Loucy (cell line): ENCODE measurements around the gene CHRNA9.

ENCODE experiments used
- H2AFZ ChIP-seq: fragments of 200-600 bp; sonication (generic); 2 replicates; pipeline ENCODE4 v1.6.0; 2016; ENCODE audit warnings: antibody characterized with exemption, mild to moderate bottlenecking, low read length, moderate library complexity
- H3F3A ChIP-seq: fragments of 200-600 bp; 2 replicates; pipeline ENCODE4 v1.6.0; 2016; ENCODE audit warnings: antibody characterized with exemption, low read depth, mild to moderate bottlenecking
- H3K27me3 ChIP-seq: fragments of 200-600 bp; sonication (generic); 2 replicates; pipeline ENCODE4 v1.6.1; 2014; ENCODE audit warnings: low read length, mild to moderate bottlenecking; ENCODE audit not compliant: insufficient read depth, poor library complexity, severe bottlenecking
- H3K36me3 ChIP-seq: fragments of 200-600 bp; sonication (generic); 2 replicates; pipeline ENCODE4 v1.6.1; 2016; ENCODE audit warnings: low read length; ENCODE audit not compliant: insufficient read depth
- H3K4me1 ChIP-seq: fragments of 200-600 bp; sonication (generic); 2 replicates; pipeline ENCODE4 v1.5.1; 2014; ENCODE audit warnings: low read length, mild to moderate bottlenecking; ENCODE audit not compliant: insufficient read depth, poor library complexity, severe bottlenecking
- H3K4me2 ChIP-seq: fragments of 200-600 bp; sonication (generic); 2 replicates; pipeline ENCODE4 v1.6.0; 2014; ENCODE audit warnings: antibody characterized with exemption, low read length, low read depth, mild to moderate bottlenecking; ENCODE audit not compliant: poor library complexity, severe bottlenecking
- H3K4me3 ChIP-seq: fragments of 200-600 bp; sonication (generic); 2 replicates; pipeline ENCODE4 v1.5.1; 2014; ENCODE audit warnings: low read length, mild to moderate bottlenecking, mixed read lengths; ENCODE audit not compliant: poor library complexity, severe bottlenecking
- H3K79me2 ChIP-seq: fragments of 200-600 bp; sonication (generic); 2 replicates; pipeline ENCODE4 v1.6.1; 2014; ENCODE audit warnings: low read length; ENCODE audit not compliant: insufficient read depth
- H3K9ac ChIP-seq: fragments of 200-600 bp; sonication (generic); 2 replicates; pipeline ENCODE4 v1.6.0; 2014; ENCODE audit warnings: mild to moderate bottlenecking, low read depth, low read length, moderate library complexity; ENCODE audit not compliant: poor library complexity, severe bottlenecking
- H3K9me2 ChIP-seq: fragments of 200-600 bp; sonication (generic); replicated peaks from 2 replicates; pipeline ENCODE4 v1.6.1; 2016; ENCODE audit warnings: low read depth, low read length, mixed read lengths
- H3K9me3 ChIP-seq: fragments of 200-600 bp; sonication (generic); 2 replicates; pipeline ENCODE4 v1.6.1; 2014; ENCODE audit warnings: mild to moderate bottlenecking, antibody characterized with exemption, low read length, low read depth; ENCODE audit not compliant: insufficient read depth
- H4K20me1 ChIP-seq: fragments of 200-600 bp; sonication (generic); 2 replicates; pipeline ENCODE4 v1.6.0; 2014; ENCODE audit warnings: antibody characterized with exemption, low read length, mild to moderate bottlenecking; ENCODE audit not compliant: insufficient read depth, poor library complexity, severe bottlenecking
- CTCF ChIP-seq: fragments of 200-600 bp; sonication (generic); conservative IDR thresholded peaks from 2 replicates; pipeline ENCODE4 v1.5.1; 2014; ENCODE audit warnings: mild to moderate bottlenecking, antibody characterized with exemption, low read length
- EZH2phosphoT487 ChIP-seq: fragments of 200-600 bp; IDR thresholded peaks from 2 replicates; pipeline ENCODE4 v1.6.1; 2018; ENCODE audit warnings: antibody characterized with exemption, mild to moderate bottlenecking, moderate library complexity, borderline replicate concordance

The CHRNA9 gene

GRCh38 chr4:40363382-40363920, 28.3 kb downstream of the CHRNA9 start:
- Histone ChIP-seq H3K79me2 (no peaks in the 10 kb centered on the region), H3K36me3 (no peaks in the 10 kb centered on the region), H3K4me2 (peak overlapping the region; percentile 33), H3K27me3 (no peaks in the 10 kb centered on the region), H3K4me1 (peaks cover 14% of the 10 kb centered on the region), H3K9ac (no peak overlapping the region), H3K9me2 (no peaks in the 10 kb centered on the region), H3K9me3 (no peaks in the 10 kb centered on the region), H3F3A (no peaks in the 10 kb centered on the region), H4K20me1 (no peaks in the 10 kb centered on the region), H3K4me3 (no peak overlapping the region), H2AFZ (peak overlapping the region; percentile 77)
- no peak for TF ChIP-seq CTCF
- TF ChIP-seq EZH2phosphoT487 = no peak

DNA sequence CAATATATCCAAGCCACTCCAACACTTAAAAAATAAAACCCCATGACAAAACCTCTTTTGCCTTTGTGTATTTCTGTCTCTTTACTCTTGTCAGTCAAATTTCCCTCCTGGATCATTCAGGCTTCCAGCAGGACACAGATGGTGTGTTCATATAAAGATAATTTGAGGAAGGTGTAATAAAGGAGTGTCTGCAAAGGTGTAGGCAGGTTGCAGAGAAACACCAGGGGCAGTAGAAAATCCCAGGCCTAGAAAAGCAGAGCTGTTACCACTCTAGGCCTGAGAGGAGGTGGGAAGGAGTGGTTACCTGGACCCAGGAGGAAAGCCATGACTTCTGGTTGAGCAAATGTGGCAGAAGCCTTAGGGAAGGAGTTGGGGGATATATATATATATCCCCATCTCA, 28.8 kb downstream of the CHRNA9 start:
- Histone ChIP-seq H3K27me3 (no peaks in the 10 kb centered on the region), H3K9me2 (no peaks in the 10 kb centered on the region), H2AFZ (peak overlapping the region; percentile 77; the same call in 1 of the 2 replicates), H3K9me3 (no peaks in the 10 kb centered on the region), H3K4me2 (peak overlapping the region; percentile 33), H3K36me3 (no peaks in the 10 kb centered on the region), H3K79me2 (no peaks in the 10 kb centered on the region), H3F3A (no peaks in the 10 kb centered on the region), H3K4me3 (no peak overlapping the region), H4K20me1 (no peaks in the 10 kb centered on the region), H3K9ac (no peak overlapping the region), H3K4me1 (peaks cover 14% of the 10 kb centered on the region)
- TF ChIP-seq CTCF = no peak
- TF ChIP-seq EZH2phosphoT487 = no peak

GRCh38 chr4:40365766-40366165, 30.6 kb downstream of the CHRNA9 start:
- Histone ChIP-seq H3F3A (no peaks in the 10 kb centered on the region), H3K27me3 (no peaks in the 10 kb centered on the region), H2AFZ (no peak overlapping the region), H3K9ac (no peak overlapping the region), H3K36me3 (no peaks in the 10 kb centered on the region), H3K9me2 (no peaks in the 10 kb centered on the region), H3K9me3 (no peaks in the 10 kb centered on the region), H3K4me2 (no peak overlapping the region), H3K4me1 (peaks cover 14% of the 10 kb centered on the region), H3K79me2 (no peaks in the 10 kb centered on the region), H4K20me1 (no peaks in the 10 kb centered on the region), H3K4me3 (no peak overlapping the region)
- TF ChIP-seq CTCF (no peak), EZH2phosphoT487 (no peak)
